ENCODE measurements around the gene MED9. TPM values are rescaled to one million over a fixed set of nuclear protein-coding genes. Genes with fewer than 3 reads are reported as not detected.

The MED9 gene
- total RNA-seq, 1 experiment from 2014 or later, result 13.3 TPM

DNA sequence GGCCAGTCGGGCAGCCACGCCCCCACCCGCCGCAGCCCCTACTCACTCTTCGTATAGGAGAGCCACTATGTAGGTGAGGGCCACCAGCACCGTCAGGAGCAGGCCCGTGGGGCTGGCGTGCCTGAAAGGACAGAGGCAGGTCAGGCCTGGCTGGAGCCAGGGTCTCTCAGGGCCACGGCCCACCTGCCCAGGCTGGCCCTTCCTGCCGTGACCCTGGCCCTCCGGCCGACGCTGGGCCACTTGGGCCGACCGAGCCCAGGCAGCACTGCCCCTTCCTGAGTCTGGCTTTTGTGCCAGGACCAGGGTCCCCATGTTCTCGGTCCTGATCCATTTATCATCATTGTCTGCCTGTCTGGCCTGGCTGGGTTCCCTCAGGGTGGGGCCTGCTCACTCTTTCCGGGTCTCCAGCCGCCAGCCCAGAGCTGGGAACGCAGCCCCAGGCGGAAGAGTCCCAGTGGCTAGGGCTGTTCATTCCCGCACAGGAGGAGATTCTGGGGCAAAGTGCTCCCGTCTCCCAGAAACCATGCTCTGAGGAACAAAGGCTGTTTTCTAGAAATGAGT lies 29.5 kb downstream of the MED9 start:
- DNase-seq, result no peak
- Histone ChIP-seq H3K27me3 (no peaks in the 10 kb centered on the region), H3K4me3 (no peak overlapping the region), H3K9me3 (no peaks in the 10 kb centered on the region), H3K36me3 (no peaks in the 10 kb centered on the region)

DNA sequence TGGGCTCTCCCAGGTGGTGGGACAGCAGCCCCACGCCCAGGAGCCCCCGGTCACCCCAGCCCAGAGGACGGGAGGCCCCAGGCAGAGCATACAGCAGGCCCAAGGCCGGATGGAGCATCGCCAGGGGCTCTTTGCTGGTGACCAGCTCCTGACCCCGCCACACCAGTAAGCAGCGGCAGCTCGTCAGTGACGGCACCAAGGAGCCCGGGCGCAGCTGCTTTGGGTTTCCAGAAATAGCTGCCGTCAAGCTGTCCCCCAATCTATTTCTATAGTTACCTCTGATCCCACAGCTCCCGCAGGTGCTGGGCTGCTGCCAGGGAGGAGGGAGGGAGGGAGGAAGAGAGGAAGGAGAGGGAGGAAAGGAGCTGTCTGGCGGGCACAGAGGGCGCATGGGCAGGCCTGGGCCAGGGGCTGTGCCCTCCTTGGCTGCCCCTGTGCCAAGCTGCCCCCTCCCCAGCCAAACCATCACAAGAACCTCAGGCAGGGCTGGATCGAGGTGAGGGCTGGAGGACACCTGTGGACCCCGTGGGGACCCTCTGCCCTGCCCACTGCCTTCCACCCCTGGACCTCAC lies 30.2 kb downstream of the MED9 start:
- no peaks in the 10 kb centered on the region for H3K9me3 ChIP-seq
- no peak overlapping the region for H3K4me3 ChIP-seq
- H3K36me3 ChIP-seq, result no peaks in the 10 kb centered on the region
- DNase-seq, result no peak
- H3K27me3 ChIP-seq, result no peaks in the 10 kb centered on the region

DNA sequence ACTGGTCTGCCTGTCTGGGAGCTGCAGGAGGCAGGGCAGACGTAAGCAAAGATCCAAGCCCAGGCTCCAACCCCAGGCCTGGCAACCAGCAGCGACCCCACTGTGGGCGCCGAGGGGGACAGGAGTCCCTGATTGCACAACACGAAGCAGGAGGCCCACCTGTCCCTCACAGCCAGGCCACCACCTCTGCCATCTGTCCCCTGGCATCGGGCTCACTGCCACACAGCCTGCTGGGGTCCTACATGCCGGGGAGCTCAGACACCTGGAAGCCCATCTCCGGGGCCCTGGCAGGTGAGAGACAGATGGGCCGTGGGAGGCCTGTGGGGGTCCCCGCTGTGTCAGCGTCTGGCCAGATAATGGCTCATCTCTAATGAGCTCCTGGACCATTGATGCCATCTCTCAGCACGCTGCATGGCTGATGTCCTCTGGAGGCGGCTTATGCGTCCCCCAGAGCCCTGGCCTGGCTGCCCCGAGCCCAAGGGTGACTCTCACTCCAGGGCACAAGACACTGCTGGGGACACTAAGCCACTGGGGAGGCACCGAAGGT lies 30.7 kb downstream of the MED9 start:
- no peak for DNase-seq
- no peaks in the 10 kb centered on the region for H3K36me3 ChIP-seq
- H3K4me3 ChIP-seq, result no peak overlapping the region
- no peaks in the 10 kb centered on the region for H3K27me3 ChIP-seq
- no peaks in the 10 kb centered on the region for H3K9me3 ChIP-seq

DNA sequence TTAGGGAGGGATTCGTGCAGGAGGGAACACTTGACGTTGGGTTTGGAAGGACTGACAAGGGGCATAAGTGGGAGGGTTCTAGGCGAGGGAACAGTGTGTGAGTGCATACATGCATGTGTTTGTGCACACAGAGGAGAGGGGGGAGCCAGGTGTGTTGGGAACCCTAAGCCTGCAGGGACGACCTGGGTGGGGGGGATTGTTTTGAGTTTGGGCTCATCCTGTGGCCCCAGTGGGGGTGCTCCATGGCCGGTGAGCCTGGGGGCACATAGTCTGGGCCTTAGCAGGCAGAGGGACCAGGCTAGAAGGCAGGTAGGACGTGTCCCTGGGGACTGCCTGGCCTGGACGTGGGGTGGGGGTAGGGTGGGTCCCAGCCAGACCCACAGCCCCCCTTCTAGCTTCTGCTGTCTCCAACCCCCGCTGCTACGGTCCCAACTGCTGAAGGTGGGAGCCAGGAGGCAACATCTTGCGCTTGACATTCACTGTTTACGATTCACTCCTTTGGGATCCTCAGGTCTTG lies 31.3 kb downstream of the MED9 start:
- H3K9me3 ChIP-seq, result no peaks in the 10 kb centered on the region
- no peak for DNase-seq
- no peaks in the 10 kb centered on the region for H3K27me3 ChIP-seq
- no peaks in the 10 kb centered on the region for H3K36me3 ChIP-seq
- H3K4me3 ChIP-seq, result no peak overlapping the region

DNA sequence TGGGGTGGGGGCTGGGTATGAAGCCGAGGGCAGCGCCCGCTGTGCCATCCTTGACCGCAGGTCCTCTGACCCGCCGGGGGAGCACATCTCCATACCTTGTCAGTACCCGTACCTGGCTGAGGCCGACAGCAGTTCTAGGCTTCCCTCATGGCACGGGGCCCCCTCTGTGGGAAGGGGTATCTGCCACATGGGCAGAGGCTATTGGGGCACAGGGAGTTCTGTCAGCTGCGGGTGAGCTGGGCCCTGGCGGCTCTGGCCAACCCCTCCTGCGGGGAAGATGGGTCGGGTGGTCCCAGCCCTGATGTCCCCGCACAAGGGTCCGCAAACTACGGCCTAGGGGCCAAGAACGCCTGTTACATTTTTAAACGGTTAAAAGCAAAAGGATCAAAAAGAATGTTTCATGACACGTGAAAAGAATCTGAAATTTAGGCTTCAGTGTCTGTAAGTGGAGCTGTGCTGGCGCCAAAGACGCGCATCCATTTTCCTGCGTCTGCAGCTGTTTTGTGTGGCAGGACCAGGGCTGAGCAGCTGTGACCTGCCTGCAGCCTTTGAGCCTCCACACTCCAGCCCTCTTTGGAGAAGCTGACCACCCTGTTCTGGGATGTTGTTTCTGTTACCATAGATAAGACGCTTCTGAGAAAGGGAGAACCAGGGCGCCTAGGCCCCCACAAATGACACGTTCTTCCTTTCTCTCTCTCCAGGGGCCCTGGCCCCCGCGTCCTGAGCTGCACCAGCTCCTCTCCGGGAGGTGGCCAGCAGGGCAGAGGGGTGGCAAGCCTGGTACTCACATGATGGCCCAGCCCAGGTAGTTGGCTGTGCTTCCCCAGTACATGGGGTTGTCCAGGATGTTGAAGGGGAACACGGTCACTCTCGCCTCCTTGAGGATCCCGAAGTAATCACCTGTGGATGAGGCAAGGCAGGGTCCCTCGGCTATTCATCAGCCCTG lies 32.1 kb downstream of the MED9 start:
- no peak for DNase-seq
- Histone ChIP-seq H3K27me3 (no peaks in the 10 kb centered on the region), H3K4me3 (no peak overlapping the region), H3K36me3 (no peaks in the 10 kb centered on the region), H3K9me3 (no peaks in the 10 kb centered on the region)

DNA sequence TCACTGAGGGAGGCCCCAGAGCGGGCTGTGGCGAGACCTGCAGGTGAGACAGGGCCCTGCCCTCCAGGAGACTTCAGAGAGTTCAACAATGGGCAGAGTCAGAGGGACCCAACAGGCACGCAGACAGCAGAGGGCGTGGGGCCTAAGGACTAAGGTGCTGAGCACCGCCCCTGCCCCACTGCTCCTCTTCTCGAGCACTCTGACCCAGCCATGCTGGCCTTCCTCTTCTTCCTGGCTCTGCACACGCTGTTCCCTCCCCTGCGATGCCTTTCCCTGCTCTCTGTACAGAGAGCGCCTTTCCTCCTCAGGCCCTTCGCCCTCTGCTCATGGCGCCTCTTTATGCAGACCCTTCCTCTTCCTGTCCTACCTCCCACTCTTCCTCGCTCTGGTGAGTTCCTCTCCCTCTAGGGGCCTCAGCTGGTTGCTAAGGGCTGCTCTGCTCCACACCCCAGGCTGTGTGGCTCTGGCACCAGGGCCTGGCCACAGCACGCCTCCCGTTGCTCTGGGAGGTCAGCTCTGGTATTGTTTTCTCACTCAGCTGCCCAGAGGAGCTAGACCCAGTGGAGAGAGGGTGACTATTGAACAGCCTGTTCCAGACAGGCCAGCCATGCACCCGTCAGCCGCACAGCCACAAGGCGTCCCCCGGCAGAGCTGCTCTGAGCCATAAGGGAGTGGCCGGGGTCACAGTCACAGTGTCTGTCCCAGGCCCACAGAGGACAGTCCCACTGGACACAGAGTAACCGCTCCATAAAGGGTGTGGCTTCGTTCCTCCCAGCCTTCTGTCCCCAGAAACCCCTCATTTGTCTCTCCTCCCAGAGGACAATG lies 33.0 kb downstream of the MED9 start:
- Histone ChIP-seq H3K9me3 (no peaks in the 10 kb centered on the region), H3K27me3 (no peaks in the 10 kb centered on the region), H3K4me3 (no peak overlapping the region), H3K36me3 (no peaks in the 10 kb centered on the region)
- no peak for DNase-seq

DNA sequence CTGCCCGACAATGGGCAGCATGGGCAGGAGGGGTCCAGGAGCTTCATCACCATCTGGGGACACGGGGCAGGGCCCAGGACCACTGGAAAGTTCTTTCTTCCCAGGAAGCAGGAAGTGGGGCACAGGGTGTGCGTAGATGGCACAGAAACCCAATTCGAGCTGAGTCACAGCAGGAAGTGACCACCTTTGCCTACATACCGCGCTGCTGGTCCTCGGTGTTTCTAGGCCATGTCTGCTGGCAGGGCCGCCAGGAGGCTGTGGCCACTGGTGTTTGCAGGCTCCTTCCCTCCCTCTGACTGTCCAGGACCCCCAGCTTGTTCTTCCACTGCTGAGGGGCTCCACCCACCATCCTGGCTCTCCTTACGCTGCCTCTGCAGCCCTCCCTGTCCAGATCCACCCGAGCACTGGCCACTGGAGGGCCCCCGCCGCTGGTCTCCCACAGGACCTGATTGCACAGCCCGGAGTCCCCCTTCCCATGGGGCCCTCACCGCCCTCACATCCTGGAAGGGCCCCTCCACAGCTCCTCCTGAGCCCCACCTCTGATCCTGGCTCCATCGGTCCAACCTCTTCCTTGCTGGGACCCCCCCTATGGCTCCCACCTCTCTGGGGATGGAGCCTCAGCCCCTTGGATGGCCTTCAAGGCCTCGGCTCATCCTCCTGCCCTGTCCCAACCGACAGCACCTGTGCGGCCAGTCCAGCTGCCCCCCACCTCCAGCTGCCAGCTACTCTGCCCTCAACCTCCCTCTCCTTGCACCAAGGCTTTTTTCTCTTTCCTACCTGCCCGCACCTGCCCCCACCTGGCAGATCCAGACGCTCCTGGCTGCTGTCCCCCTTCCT lies 33.9 kb downstream of the MED9 start:
- Histone ChIP-seq H3K36me3 (no peaks in the 10 kb centered on the region), H3K27me3 (no peaks in the 10 kb centered on the region), H3K4me3 (no peak overlapping the region), H3K9me3 (no peaks in the 10 kb centered on the region)
- DNase-seq, result no peak

DNA sequence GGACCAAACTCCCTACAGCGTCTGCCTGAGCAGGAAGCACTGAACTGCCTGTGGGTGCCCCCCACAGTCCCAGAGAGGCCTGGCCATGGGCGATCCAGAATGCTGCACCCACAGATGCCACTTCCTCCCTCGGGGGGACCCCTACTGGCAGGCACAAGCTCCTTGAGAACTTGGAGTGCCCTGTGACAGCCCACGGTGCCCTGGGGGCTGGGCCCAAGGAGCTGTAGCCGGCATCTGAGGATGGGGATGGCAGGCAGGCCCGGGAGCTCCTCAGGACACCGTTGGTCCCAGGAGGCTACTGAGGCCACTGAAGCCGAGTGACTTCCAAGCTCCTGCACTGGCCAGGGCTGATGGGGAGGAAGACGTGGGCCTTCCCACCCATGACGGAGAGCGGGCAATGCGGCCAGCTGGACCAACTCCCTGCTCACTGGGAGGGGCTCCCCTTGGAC lies 34.5 kb downstream of the MED9 start:
- H3K4me3 ChIP-seq, result no peak overlapping the region
- H3K27me3 ChIP-seq, result no peaks in the 10 kb centered on the region
- no peaks in the 10 kb centered on the region for H3K36me3 ChIP-seq
- H3K9me3 ChIP-seq, result no peaks in the 10 kb centered on the region
- no peak for DNase-seq

DNA sequence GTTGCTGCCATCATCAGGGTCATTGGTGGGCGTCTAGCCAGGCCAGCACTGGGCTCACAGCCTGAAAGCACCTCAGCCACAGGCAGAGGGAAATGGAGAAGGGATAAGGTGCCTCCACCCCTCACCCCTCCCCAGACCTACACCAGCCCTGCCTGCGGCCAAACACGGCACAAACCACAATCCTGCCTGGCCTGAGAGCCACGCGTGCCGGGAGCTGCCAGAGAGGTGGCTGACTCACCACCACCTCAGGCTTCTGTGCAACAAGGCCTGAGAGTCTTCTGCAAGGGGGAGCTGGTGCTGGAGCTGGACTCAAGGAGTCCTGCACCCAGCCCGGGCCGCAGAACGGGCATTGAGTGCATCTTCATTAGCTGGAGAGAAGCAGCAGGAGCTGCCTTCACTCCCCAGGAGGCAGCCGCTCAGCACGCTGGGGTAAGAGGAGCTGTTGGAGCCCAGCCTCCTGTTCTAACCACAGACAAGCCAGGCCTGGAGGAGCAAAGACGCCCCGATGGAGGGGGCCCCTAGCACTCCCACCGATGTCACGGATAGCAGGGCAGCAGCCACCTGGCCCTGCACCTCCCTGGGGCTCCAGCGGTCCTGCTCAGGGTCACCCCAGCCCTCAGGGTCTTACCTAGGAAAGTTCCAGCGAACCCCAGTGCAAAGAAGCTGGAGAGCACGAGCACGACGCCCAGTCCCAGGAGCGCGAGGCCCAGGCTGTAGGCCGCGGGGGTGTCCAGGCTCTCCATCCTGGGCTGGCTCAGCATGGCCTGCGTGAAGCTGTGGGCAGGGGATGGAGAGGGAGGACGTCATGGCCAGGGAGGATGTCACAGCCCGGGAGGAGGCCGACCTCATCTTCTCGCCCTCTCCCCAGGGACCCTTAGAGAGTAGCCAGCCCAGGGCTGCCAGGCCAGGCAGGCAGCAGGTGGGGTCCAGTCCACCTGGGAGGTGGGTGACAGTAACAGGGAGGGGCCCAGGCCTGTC lies 35.4 kb downstream of the MED9 start:
- Histone ChIP-seq H3K9me3 (no peaks in the 10 kb centered on the region), H3K27me3 (no peaks in the 10 kb centered on the region), H3K4me3 (no peak overlapping the region), H3K36me3 (no peaks in the 10 kb centered on the region)
- peak; percentile 96 for DNase-seq

DNA sequence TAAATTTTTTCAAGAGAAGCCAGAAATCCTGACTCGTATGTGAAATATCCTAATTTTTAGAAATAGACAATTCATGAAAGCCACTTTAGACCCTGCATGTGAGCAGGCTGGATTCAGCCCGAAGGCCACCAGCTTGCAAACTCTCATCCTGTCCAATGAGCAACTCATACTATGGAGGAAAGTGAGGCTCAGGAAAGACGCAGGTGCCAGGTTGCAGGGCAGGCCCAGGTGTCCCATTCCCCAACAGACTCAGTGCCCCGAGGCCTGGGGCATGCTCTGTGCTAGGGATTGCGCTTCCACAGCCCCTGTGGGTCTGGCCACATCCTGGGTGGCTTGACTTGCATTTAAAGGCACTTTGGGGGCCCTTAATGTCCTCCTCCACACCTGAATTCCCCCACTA lies 36.1 kb downstream of the MED9 start:
- no peaks in the 10 kb centered on the region for H3K36me3 ChIP-seq
- no peak overlapping the region for H3K4me3 ChIP-seq
- H3K9me3 ChIP-seq, result no peaks in the 10 kb centered on the region
- no peak for DNase-seq
- no peaks in the 10 kb centered on the region for H3K27me3 ChIP-seq

DNA sequence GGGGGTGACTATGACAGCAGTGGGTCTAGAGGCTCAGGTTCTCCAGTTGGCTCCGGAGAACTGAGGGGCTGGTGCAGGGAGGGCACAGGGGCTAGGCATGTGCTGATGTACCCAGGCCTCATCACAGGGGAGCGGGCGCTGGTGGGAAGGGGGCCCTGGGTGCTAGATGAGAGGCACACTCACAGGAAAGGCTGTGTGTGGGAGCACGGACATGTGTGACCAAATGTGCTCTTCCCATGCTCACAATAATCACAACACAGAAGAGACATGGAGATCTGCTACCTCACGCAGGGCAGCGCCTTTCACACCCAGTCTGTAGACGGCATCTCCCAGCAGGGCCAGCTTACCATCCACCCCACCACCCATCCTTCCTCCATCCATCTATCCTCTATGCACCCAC lies 36.8 kb downstream of the MED9 start:
- H3K27me3 ChIP-seq, result no peaks in the 10 kb centered on the region
- DNase-seq, result no peak
- H3K4me3 ChIP-seq, result no peak overlapping the region
- no peaks in the 10 kb centered on the region for H3K9me3 ChIP-seq
- H3K36me3 ChIP-seq, result no peaks in the 10 kb centered on the region

DNA sequence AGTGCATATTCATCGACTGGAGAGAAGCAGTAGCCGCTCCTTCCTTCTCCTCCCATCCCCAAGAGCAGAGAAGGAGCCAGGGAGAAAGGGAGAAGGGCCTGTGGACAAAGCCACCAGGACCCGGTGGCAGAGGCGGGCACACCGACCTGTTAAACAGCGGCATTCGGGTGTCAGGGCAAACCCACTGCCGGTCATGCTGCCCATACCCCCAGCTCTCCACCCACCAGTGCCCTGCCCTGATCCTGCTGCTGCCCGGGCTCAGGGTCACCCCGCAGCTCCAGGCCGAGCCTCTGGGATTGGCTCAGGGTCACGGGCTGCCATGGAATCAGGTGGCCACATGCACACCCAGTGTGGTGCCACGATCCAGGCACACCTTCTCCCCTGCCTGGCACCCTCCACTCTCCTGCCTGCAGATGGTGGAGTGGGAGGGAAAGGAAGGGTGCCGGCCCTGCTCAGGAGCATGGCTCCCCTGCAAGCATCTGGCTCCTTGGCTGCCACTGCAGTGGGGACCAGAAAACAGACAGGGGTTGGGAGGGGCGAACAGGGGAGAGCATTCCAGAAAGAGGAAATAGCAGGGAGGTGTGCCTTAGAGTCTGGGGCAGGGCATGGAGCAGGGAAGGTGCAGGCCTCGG lies 37.7 kb downstream of the MED9 start:
- Histone ChIP-seq H3K27me3 (no peaks in the 10 kb centered on the region), H3K36me3 (no peaks in the 10 kb centered on the region), H3K4me3 (no peak overlapping the region), H3K9me3 (no peaks in the 10 kb centered on the region)
- no peak for DNase-seq

DNA sequence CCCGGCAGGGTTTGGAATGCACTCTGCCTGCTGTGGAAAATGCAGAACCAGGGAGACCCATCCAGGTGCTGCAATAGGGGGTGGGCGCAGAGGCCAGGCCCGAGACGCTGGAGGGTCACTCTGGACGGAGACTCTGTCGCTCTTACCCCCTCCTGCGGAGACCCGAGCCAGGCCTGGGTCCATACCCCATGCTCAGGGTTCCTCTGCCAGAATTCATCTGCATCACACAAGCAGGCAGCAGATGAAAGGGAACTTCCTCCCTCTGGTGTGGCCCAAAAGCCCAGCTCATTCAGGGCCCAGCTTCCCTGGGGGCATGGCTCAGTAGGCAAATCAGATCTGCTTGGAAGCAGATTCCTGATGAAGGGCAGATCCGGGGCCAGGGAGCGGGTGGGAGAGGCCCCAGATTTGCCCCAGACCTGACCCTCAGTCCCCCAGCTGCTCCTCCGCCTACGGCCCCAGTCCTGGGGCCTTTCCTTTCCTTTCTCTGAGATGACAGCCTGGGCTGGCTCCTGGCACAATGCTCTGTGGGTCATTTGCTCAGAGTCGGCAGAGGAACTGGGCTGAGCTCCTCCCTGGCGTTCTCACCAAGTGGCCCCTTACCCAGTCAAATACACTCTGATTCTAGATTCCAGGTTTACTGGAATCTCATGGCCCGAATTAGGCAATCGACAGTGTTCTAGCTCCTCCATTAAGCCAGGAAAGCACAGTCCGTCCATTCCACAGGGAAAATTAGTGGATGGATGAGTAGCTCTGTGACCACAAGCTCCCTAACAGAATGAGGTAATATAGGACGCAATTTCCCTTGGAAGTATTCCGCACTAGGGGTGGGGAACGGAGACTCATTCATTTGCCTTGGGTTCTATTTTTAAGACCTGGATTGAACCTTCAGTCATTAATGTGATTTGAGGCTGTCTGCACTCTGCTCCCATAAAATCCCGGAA lies 38.5 kb downstream of the MED9 start:
- DNase-seq, result peak; percentile 46
- H3K27me3 ChIP-seq, result no peaks in the 10 kb centered on the region
- no peaks in the 10 kb centered on the region for H3K36me3 ChIP-seq
- H3K9me3 ChIP-seq, result no peaks in the 10 kb centered on the region
- H3K4me3 ChIP-seq, result no peak overlapping the region

Data from MG63 (cell line).